ENCODE data around the gene AGBL2. TPM values are rescaled to one million over a fixed set of nuclear protein-coding genes. Genes with fewer than 3 reads are reported as not detected.
"Not testable (repeated sequence)": the region's sequence is repeated elsewhere in the genome, so short reads cannot be mapped to it uniquely, and the experiment has no call there.

Gene AGBL2
- total and polyA plus RNA-seq, 2 donors from 2014 or later, result 2.1 to 5.6 TPM

DNA sequence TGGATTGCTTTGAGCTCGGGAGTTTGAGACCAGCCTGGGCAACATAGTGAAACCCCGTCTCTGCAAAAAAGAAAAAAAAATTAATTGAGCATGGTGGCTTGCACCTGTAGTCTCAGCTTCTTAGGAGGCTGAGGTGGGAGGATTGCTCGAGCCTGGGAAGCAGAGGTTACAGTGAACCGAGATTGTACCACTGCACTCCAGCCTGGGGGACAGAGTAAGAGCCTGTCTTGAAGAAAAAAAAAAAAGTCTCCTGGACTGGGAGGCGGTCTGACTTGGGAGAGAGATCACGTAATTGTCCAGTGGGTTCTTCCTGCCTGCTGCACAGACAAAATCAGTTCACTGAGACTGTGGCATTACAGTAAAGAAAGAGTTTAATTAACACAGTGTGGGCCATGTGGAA lies 69.7 kb downstream of the AGBL2 start:
- H3K4me3 ChIP-seq (ENCODE audit: low read length in 3 of 3), result no peak overlapping the region
- H3K36me3 ChIP-seq (ENCODE audit: control insufficient read depth in 2 of 3, insufficient read depth in 3 of 3, low read length in 3 of 3), result no peaks in the 10 kb centered on the region
- TF ChIP-seq, protein P1, sequence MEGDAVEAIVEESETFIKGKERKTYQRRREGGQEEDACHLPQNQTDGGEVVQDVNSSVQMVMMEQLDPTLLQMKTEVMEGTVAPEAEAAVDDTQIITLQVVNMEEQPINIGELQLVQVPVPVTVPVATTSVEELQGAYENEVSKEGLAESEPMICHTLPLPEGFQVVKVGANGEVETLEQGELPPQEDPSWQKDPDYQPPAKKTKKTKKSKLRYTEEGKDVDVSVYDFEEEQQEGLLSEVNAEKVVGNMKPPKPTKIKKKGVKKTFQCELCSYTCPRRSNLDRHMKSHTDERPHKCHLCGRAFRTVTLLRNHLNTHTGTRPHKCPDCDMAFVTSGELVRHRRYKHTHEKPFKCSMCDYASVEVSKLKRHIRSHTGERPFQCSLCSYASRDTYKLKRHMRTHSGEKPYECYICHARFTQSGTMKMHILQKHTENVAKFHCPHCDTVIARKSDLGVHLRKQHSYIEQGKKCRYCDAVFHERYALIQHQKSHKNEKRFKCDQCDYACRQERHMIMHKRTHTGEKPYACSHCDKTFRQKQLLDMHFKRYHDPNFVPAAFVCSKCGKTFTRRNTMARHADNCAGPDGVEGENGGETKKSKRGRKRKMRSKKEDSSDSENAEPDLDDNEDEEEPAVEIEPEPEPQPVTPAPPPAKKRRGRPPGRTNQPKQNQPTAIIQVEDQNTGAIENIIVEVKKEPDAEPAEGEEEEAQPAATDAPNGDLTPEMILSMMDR (IDR thresholded peaks at IDR 0.05; ENCODE audit: borderline replicate concordance, extremely low read depth, insufficient read depth), result no peak
- no peaks in the 10 kb centered on the region for H3K9me3 ChIP-seq (ENCODE audit: control insufficient read depth in 2 of 3, insufficient read depth in 1 of 3, low read length in 3 of 3)
- H3K27me3 ChIP-seq (ENCODE audit: control insufficient read depth, insufficient read depth, low read length), result no peaks in the 10 kb centered on the region
- intact Hi-C loops (cut with DNase I), result no loop called here
- FAIRE-seq (no peak), DNase-seq (no peak)
- H3K27ac ChIP-seq (ENCODE audit: low read depth in 2 of 2, low read length in 2 of 2), result no peak overlapping the region
- H3K4me1 ChIP-seq (ENCODE audit: control insufficient read depth in 2 of 3, insufficient read depth in 2 of 3, low read depth in 1 of 3, low read length in 3 of 3), result peaks cover 0 to 3% (median 3%) of the 10 kb centered on the region in 3 donors
- H3K9ac ChIP-seq (ENCODE audit: low read length in 3 of 3), result no peak overlapping the region

DNA sequence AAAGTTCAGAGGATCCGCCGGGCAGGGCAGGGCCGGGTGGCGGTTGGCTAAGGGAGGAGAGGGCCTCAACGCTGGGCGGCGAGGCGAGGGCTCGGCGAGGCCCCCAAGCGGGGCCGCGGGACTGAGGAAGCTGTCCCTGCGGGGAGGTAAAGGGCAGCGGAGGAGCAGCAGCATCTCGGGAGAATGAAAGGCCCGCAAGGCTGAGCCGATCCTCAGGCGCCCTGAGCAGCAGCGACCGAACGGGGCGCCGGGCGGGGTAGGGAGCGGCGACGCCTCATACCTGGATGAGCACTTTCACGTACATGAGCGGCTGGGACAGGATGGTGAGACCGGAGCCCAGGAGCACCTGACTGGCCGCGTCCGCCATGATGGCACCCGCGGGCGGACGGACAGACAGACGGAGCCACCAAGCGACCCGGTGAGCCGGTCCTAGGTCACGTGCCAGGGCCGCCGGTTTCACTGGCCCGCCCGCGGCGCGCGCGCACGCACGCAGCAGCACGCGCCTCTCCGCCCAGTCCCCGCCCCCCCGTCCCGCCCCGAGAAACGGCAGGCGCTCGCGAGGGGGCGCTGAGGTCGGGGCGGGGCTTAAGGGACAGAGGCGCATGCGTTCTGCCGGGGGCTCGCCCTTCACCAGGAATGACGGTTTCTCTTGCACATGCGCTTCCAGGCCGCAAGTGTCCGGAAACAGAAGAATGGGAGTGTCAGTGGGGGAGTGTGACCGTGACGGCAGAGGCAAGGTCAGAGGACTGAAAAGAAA lies 72.9 kb downstream of the AGBL2 start, which contains the start of gene MTCH2:
TSS of gene MTCH2 (minus strand) at position 461 of the 757 bp plus-strand sequence. CDS start at position 367, 94 bp downstream.
- Histone ChIP-seq H3K4me1 (ENCODE audit: control insufficient read depth in 2 of 3, insufficient read depth in 2 of 3, low read depth in 1 of 3, low read length in 3 of 3) (peaks cover 0 to 3% (median 3%) of the 10 kb centered on the region in 3 donors), H3K36me3 (ENCODE audit: control insufficient read depth in 2 of 3, insufficient read depth in 3 of 3, low read length in 3 of 3) (peaks cover 2 to 3% (median 2%) of the 10 kb centered on the region in 3 donors), H3K9ac (ENCODE audit: low read length in 3 of 3) (peak within 1 kb of the TSS; percentile 94 to 99 (median 99)), H3K27me3 (ENCODE audit: control insufficient read depth, insufficient read depth, low read length) (no peaks in the 10 kb centered on the region), H3K9me3 (ENCODE audit: control insufficient read depth in 2 of 3, insufficient read depth in 1 of 3, low read length in 3 of 3) (no peaks in the 10 kb centered on the region), H3K27ac (ENCODE audit: low read depth in 2 of 2, low read length in 2 of 2) (peak within 1 kb of the TSS; percentile 93 to 96), H3K4me3 (ENCODE audit: low read length in 3 of 3) (peak within 1 kb of the TSS; percentile 88 to 98 (median 98))
- DNase-seq, result peak; percentile 98 to 99 (median 98)
- intact Hi-C loops (cut with DNase I), result no loop called here
- no peak for FAIRE-seq
- TF ChIP-seq, protein P1 (IDR thresholded peaks at IDR 0.05; ENCODE audit: borderline replicate concordance, extremely low read depth, insufficient read depth), result peak; percentile 21

DNA sequence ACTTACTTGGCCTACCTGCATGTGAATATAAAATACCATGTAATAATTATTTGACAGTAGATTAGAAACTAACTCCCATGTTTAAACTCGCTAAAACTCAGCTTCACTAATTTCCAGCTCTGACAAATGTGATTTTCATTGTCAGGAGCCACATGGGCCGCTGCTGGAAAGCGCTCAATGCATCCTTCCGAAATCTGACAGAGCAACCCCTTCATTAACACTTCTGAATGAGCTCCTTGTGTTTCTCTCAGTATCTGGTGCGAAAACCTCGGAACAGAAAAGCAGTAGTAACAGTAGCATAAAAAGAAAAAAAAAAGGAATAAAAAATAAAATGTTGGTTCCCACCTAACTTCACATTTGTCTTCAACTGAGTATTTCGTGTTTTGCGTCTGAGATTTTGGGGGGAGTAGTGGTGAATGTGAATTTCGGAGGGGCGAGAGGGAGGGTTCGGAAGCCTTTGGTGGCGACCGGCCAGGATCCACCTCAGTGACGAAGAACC lies 73.5 kb downstream of the AGBL2 start:
- H3K36me3 ChIP-seq (ENCODE audit: control insufficient read depth in 2 of 3, insufficient read depth in 3 of 3, low read length in 3 of 3), result peaks cover 2 to 3% (median 2%) of the 10 kb centered on the region in 3 donors
- H3K9ac ChIP-seq (ENCODE audit: low read length in 3 of 3), result peak overlapping the region; percentile 71 to 99 (median 90)
- H3K27me3 ChIP-seq (ENCODE audit: control insufficient read depth, insufficient read depth, low read length), result no peaks in the 10 kb centered on the region
- FAIRE-seq (no peak), DNase-seq (peak in 1 of 5 donors; percentile 20)
- peak overlapping the region; percentile 93 to 96 for H3K27ac ChIP-seq (ENCODE audit: low read depth in 2 of 2, low read length in 2 of 2)
- intact Hi-C loops (cut with DNase I), result no loop called here
- peaks cover 0 to 3% (median 3%) of the 10 kb centered on the region in 3 donors for H3K4me1 ChIP-seq (ENCODE audit: control insufficient read depth in 2 of 3, insufficient read depth in 2 of 3, low read depth in 1 of 3, low read length in 3 of 3)
- peak overlapping the region; percentile 83 to 94 (median 87) for H3K4me3 ChIP-seq (ENCODE audit: low read length in 3 of 3)
- no peaks in the 10 kb centered on the region for H3K9me3 ChIP-seq (ENCODE audit: control insufficient read depth in 2 of 3, insufficient read depth in 1 of 3, low read length in 3 of 3)
- TF ChIP-seq, protein P1 (IDR thresholded peaks at IDR 0.05; ENCODE audit: borderline replicate concordance, extremely low read depth, insufficient read depth), result no peak

DNA sequence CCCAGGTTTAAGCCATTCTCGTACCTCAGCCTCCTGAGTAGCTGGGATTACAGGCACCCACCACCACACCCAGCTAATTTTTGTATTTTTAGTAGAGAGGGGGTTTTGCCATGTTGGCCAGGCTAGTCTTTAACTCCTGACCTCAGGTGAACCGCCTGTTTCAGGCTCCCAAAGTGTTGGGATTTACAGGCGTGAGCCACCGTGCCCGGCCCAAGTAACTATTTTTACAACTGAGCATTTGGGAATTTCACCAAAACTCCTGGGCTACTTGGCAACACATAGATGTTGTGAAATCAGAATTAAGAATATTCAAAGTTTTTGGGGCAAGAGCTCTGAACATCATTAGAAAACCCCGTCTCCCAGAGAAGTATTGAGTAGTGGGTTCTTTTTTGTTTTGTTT lies 74.7 kb downstream of the AGBL2 start:
- H3K4me1 ChIP-seq (ENCODE audit: control insufficient read depth in 2 of 3, insufficient read depth in 2 of 3, low read depth in 1 of 3, low read length in 3 of 3); H3K9me3 ChIP-seq (ENCODE audit: control insufficient read depth in 2 of 3, insufficient read depth in 1 of 3, low read length in 3 of 3); H3K27ac ChIP-seq (ENCODE audit: low read depth in 2 of 2, low read length in 2 of 2); intact Hi-C loops (cut with DNase I); H3K27me3 ChIP-seq (ENCODE audit: control insufficient read depth, insufficient read depth, low read length); DNase-seq; H3K36me3 ChIP-seq (ENCODE audit: control insufficient read depth in 2 of 3, insufficient read depth in 3 of 3, low read length in 3 of 3); FAIRE-seq; H3K9ac ChIP-seq (ENCODE audit: low read length in 3 of 3): not testable (repeated sequence)
- peak overlapping the region in 1 of 3 donors; percentile 87 for H3K4me3 ChIP-seq (ENCODE audit: low read length in 3 of 3)

GRCh38 chr11:47636331-47636730 lies 78.8 kb downstream of the AGBL2 start:
- FAIRE-seq; intact Hi-C loops (cut with DNase I); H3K9ac ChIP-seq (ENCODE audit: low read length in 3 of 3); H3K4me3 ChIP-seq (ENCODE audit: low read length in 3 of 3); H3K9me3 ChIP-seq (ENCODE audit: control insufficient read depth in 2 of 3, insufficient read depth in 1 of 3, low read length in 3 of 3); H3K27me3 ChIP-seq (ENCODE audit: control insufficient read depth, insufficient read depth, low read length); H3K27ac ChIP-seq (ENCODE audit: low read depth in 2 of 2, low read length in 2 of 2); DNase-seq; H3K4me1 ChIP-seq (ENCODE audit: control insufficient read depth in 2 of 3, insufficient read depth in 2 of 3, low read depth in 1 of 3, low read length in 3 of 3): not testable (repeated sequence)
- peaks cover 10 to 21% (median 18%) of the 10 kb centered on the region in 3 donors for H3K36me3 ChIP-seq (ENCODE audit: control insufficient read depth in 2 of 3, insufficient read depth in 3 of 3, low read length in 3 of 3)
